T-helper 9 cell (primary cell): ENCODE results near the gene PAM.
"Not testable (repeated sequence)": the region's sequence is repeated elsewhere in the genome, so short reads cannot be mapped to it uniquely, and the experiment has no call there.

Source experiments
- DNase-seq: peaks from one replicate; pipeline ENCODE4 v3.0.0-alpha.2; 2020
- total RNA-seq, 2 donors: gene quantifications; one replicate each; lab custom pipeline; 2026; lab: John Stamatoyannopoulos, UW

The PAM gene
- 21.7 to 52.5 reads per million in 2 donors for total RNA-seq

- DNase-seq = peak; percentile 63
These were observed at the start of gene PAM for GRCh38 chr5:102754767-102755431. Gene PAM (plus strand): TSS chr5:102755305. CDS start chr5:102866196, 110,891 bp downstream.

- DNase-seq = no peak
These were observed 43.4 kb upstream of the PAM start for GRCh38 chr5:102711525-102712385.

- DNase-seq = no peak
These were observed 41.8 kb upstream of the PAM start for GRCh38 chr5:102713278-102713677.

DNA sequence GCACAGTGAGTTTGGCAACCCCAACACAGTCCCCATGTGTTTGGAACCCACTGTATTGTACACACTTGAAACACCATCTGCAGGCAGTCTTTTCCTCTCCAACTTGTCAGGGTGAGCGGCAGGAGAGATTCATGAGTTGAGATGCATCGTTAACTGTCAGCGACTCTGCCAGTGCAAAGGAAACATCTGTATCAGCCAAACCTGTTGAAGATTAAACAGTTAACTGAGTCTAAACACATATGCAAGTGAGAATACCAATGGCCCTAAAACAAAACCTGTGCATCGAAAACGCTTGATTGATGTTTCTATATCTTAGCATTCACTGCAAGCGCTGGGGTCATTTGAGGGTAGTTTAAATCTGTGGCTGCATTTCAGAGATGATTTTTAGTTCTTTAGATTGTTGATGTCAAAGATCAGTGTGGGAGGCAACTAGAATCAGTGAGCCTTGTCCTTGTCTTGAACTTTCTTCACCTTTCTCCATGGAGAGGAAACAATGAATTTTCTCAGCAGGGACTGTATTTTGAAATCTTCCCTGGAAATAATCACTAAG, 41.3 kb upstream of the PAM start:
- no peak for DNase-seq

DNA sequence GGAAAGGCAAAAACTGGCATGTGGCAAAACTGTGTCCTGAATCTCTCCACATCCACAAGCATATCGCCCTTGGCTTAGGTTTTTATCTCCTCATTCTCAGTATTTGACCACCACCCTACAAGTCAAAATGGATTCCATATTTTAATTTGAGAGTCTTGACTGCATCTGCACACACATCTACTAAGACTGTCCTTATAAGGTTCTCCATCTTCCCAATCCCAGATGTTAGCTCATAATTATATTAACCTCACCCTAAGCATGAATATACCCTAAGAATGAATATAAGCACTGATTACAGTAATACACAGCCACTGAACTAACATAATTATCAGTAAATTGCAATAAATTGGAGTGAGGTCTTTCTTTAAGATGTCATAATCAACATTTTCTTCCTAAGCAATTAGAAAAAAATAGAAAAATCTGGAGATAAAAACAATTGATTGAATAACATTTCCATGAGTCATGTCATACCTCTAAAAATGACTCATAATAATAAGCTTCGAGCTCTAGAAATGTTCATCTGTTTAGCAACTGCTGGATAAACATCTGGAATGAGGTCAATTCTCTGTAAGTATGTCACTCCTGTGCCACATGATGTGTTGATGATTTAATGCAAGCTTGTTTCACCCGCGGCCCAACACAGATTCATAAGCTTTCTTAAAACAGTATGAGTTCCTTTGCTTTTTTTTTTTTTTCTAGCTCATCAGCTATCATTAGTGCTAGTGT, 39.9 kb upstream of the PAM start:
- DNase-seq = no peak

GRCh38 chr5:102716017-102716416, 39.1 kb upstream of the PAM start:
- no peak for DNase-seq

DNA sequence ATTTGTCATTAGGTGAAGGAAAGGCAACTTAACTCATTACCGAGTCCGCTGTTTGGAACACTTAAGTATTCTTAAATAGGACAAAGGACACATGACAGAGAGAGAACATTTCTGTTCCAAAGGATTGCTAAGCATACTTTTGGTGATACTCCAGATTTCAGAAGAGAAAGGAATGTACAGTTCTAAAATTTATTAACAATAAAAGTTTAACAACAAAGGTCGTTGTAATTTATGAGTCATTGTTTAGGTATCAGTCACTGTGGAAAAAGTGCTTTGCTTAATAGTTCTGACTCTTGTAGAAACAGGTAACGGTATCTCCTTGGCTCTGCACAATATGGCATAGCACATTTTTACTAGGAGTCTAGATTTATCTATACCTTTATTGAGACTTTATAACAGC, 36.3 kb upstream of the PAM start:
- no peak for DNase-seq

- no peak for DNase-seq
These were observed 35.2 kb upstream of the PAM start for GRCh38 chr5:102719886-102720285.

DNA sequence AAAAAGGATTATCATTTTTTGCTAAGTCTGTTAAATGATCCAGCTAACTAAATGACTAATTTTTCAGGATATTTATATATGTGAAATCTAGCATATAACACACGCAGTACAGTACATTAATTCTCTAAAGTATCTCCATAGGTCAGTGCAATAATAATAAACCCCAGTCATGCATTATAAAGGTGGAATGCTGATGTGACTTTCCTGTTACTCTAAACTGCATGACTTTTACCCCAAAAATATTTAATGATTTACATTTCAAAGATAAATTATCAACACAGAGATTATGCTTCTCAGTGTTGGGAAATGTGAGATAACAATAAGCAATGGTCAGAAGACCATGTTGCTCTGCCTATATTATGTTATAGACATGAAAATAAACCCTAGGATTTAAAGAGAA, 34.1 kb upstream of the PAM start:
- DNase-seq = no peak

- DNase-seq = no peak
These were observed 32.2 kb upstream of the PAM start for GRCh38 chr5:102722931-102723330.

GRCh38 chr5:102731693-102732092, 23.4 kb upstream of the PAM start:
- no peak for DNase-seq

GRCh38 chr5:102733534-102733933, 21.6 kb upstream of the PAM start:
- no peak for DNase-seq

DNA sequence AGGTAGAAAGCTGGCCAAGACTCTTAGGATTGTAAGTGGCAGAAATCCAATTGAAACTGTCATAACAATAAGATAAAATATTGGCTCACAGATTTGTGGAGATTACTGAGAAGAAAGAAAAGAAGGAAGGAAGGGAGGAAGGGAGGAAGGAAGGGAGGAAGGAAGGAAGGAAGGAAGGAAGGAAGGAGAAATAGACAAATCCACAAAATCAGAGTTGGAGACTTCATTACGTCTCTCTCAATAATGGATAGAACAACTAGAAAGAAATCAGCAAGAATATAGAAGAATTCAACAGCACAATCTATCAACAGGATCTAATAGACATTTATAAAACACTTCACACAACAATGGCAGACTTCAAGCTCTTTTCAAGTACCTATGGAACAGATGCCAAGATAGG, 17.9 kb upstream of the PAM start:
- no peak for DNase-seq

DNA sequence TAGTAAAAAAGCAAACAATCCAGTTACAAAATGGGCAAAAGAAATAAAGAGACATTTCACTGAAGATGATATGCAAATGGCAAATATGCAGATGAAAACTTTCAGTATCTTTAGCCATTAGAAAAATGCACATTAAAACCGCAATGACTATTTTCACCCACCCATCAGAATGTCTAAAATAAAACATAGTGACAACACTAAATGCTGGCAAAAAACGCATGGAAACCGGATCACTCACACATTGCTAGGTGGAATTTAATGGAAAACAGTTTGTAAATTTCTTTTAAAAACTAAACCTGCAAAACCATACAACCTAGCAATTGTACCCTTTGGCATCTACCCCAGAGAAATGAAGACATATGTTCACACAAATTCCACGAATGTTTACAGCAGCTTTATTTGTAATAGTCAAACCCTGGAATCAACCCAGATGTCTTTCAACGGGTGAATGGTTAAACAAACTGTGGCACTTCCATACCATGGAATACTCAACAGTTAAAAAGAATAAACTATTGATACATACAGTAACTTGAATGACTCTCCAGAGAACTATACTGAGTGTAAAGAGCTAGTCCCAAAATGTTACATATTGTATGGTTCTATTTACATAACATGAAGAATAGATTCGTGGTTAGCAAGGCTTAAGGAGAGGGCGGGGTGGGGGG, 17.2 kb upstream of the PAM start:
- DNase-seq = no peak

GRCh38 chr5:102740515-102740914, 14.6 kb upstream of the PAM start:
- DNase-seq = no peak

DNA sequence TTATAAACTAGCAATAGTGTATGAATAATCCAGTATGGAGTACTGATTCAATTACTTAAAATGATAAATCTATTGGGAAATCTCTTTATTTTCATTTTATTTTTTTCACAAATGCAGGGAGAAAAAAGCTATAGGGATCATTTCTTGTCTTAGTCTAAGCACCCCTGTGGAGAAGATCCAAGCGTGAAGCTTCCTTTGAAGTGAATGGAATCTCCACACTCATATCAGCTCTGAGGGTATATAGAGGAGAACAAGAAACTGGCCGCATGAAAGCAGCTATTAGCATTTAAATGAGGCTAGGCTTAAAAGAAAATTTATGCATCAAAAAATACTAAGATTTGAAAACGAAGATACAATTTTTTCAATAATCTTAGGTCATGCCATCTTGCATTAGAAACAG, 12.9 kb upstream of the PAM start:
- DNase-seq = no peak

DNA sequence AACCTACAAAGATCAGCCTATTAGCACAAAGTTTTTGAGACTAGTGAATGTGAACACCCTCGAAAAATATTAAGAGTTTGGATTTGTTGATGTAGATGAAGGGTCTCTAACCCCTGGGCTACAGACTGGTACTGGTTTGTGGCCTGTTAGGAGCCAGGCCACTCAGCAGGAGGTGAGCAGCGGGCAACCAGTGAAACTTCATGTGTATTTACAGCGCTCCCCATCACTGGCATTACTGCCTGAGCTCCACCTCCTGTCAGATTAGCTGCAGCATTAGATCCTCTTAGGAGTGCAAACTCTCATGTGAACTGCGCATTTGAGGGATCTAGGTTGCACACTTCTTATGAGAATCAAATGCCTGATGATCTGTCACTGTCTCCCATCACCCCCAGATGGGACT, 11.2 kb upstream of the PAM start:
- DNase-seq = no peak

DNA sequence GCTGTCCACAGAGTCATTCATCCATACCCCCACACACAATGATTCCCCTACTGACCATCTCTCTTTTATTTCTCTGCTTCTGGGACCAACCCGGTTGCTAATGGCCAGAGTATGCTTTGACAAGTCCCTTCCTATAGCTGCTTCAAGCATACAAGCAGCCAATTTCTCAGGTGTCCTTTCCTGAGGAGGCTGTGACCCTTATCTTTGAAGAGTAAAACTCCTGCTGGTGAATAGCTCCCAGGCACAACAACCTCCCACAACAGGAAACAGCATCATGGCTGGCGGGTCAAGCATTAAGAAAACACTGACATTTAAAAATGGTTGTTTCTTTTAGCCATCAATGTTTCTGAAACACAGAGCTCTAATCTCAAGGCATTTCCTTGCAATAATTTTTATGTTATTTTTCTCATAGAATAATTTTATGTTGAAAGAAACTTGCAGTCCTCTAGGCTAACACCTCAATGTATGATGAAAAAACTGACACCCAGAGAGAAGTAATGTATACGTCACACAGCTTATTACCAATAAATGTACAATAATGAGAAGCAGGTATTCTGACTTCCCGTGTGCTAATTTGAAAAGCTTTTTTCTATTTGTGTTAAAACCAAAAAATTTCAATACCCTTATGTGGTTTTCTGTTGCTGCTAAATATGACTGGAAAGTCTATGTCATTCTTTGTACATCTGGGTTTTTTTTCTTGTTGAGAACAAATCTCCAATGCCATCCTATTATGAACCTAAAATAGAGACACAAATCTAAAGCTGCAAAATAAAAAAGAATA, 7.5 kb upstream of the PAM start:
- DNase-seq = no peak

- no peak for DNase-seq
These were observed 5.6 kb upstream of the PAM start for GRCh38 chr5:102749416-102750030.

GRCh38 chr5:102750151-102750834, 4.8 kb upstream of the PAM start:
- no peak for DNase-seq

- not testable (repeated sequence) for DNase-seq
These were observed 3.2 kb upstream of the PAM start for GRCh38 chr5:102751903-102752376.
